A549 (cell line): Measurements from ENCODE around the gene S100A9. TPM values are rescaled to one million over a fixed set of nuclear protein-coding genes. Genes with fewer than 3 reads are reported as not detected.
"Not testable (repeated sequence)": the region's sequence is repeated elsewhere in the genome, so short reads cannot be mapped to it uniquely, and the experiment has no call there.

Experiments used
- ATAC-seq, 2 experiments: fragments of 200-7000 bp in 1 of 2; fragments of >200 bp in 1 of 2; cut with Nextera tagmentation in 1 of 2; cut with Tn5 transposase in 1 of 2; 3 replicates each; pipeline versions ENCODE4 v1.8.0 to v1.9.1; 2018 to 2020; ENCODE audit warnings: mild to moderate bottlenecking in 1 of 2, moderate library complexity in 1 of 2
- CTCF ChIA-PET: fragments of 300-600 bp; sonication (Branson Sonifier 250); formaldehyde crosslinking; extraction: SDS; loops from one replicate; lab custom pipeline; 2021; ENCODE audit warnings: antibody characterized with exemption, inconsistent platforms; lab: Yijun Ruan, JAX
- POLR2A ChIA-PET: fragments of 350-600 bp; formaldehyde crosslinking; extraction: SDS; loops from one replicate; lab custom pipeline; 2021; ENCODE audit warnings: antibody characterized with exemption, inconsistent platforms; lab: Yijun Ruan, JAX
- DNase-seq, 2 experiments: peaks; one replicate each; pipeline versions ENCODE4 v3.0.0 to v3.0.0-alpha.2; 2011 to 2016; ENCODE audit warnings: low read depth in 1 of 2, low spot score in 1 of 2
- FAIRE-seq: peaks from 2 replicates; lab custom pipeline; 2011; peaks lifted over from hg19 to GRCh38; lab: Jason Lieb, UNC
- H3K27ac ChIP-seq, 2 experiments: fragments of >200 bp; sonication (Bioruptor Twin); formaldehyde crosslinking; 3 replicates each; pipeline ENCODE4 v1.5.1; 2016 to 2017
- H3K4me1 ChIP-seq: fragments of >200 bp; sonication (Bioruptor Twin); formaldehyde crosslinking; 3 replicates; pipeline ENCODE4 v1.6.1; 2016
- H3K4me2 ChIP-seq: fragments of >200 bp; sonication (Bioruptor Twin); formaldehyde crosslinking; 3 replicates; pipeline ENCODE4 v1.6.1; 2016
- H3K4me3 ChIP-seq: fragments of >200 bp; sonication (Bioruptor Twin); formaldehyde crosslinking; 3 replicates; pipeline ENCODE4 v1.5.1; 2016
- H3K9me3 ChIP-seq: fragments of >200 bp; sonication (Bioruptor Twin); formaldehyde crosslinking; 3 replicates; pipeline ENCODE4 v1.6.1; 2016
- BCL3 ChIP-seq: fragments of >200 bp; sonication (Bioruptor Twin); formaldehyde crosslinking; IDR thresholded peaks from 3 replicates; pipeline ENCODE4 v1.6.1; 2016
- CHD4 ChIP-seq: fragments of 200-600 bp; sonication (generic); IDR thresholded peaks from 2 replicates; pipeline ENCODE4 v1.6.1; 2016; ENCODE audit warnings: antibody characterized with exemption, mild to moderate bottlenecking, borderline replicate concordance
- EHF ChIP-seq: fragments of 250-450 bp; sonication (Bioruptor Pico); IDR thresholded peaks from 2 replicates; pipeline ENCODE4 v1.5.0; 2020; ENCODE audit warnings: mild to moderate bottlenecking
- GATA3 ChIP-seq: IDR thresholded peaks from 2 replicates; pipeline ENCODE4 v1.6.1; 2012; ENCODE audit warnings: borderline replicate concordance
- HMGXB4 ChIP-seq: fragments of 250-450 bp; sonication (Bioruptor Pico); IDR thresholded peaks from 2 replicates; pipeline ENCODE4 v1.5.0; 2021; ENCODE audit warnings: mild to moderate bottlenecking, moderate library complexity, borderline replicate concordance
- MAX ChIP-seq: IDR thresholded peaks from 2 replicates; pipeline ENCODE4 v1.6.1; 2012
- PHF8 ChIP-seq: fragments of 200-600 bp; sonication (generic); IDR thresholded peaks from 2 replicates; pipeline ENCODE4 v1.6.1; 2016; ENCODE audit warnings: low read depth, mild to moderate bottlenecking, antibody characterized with exemption, moderate library complexity, borderline replicate concordance
- RAD21 ChIP-seq, 2 experiments: fragments of >200 bp in 1 of 2; sonication (Bioruptor Twin) in 1 of 2; formaldehyde crosslinking in 1 of 2; IDR thresholded peaks in 1 of 2; conservative IDR thresholded peaks in 1 of 2; 2 replicates in 1 of 2; 3 replicates in 1 of 2; pipeline ENCODE4 v1.6.1; 2012 to 2018; ENCODE audit warnings: inconsistent platforms in 1 of 2
- RNF2 ChIP-seq: fragments of 200-600 bp; sonication (generic); IDR thresholded peaks from 2 replicates; pipeline ENCODE4 v1.6.1; 2016; ENCODE audit warnings: low read depth, mild to moderate bottlenecking, antibody characterized with exemption, moderate library complexity, borderline replicate concordance
- WGBS: methylation state at CpG from one replicate; pipeline ENCODE4 v1.1.6; 2017; ENCODE audit errors: missing lambda C conversion rate; 5-methylcytosine and 5-hydroxymethylcytosine counted together
- polyA plus RNA-seq, 4 experiments: library from polyadenylated mRNA; depleted of rRNA in 3 of 4; stranded (reverse); fragments of >200 nt; fragmentation: RNase III in 1 of 4; extraction: RNeasy Plus Mini Kit Qiagen cat#74134 plus additional on column Dnase treatment in 1 of 4; gene quantifications; 2 replicates in 3 of 4; 3 replicates in 1 of 4; pipeline ENCODE4 v1.2.3, GENCODE V29; 2011 to 2017
- small RNA-seq, 6 experiments: library from RNA; depleted of rRNA; stranded (forward); fragments of <200 nt; gene quantifications; one replicate each; pipeline ENCODE3, GENCODE V24; 2012

S100A9 gene
- polyA plus RNA-seq, 2 of the 4 experiments (the other 2 are of a cell fraction), result 0.90 to 3.1 TPM

GRCh38 chr1:153404768-153405167 is 47.1 kb downstream of the S100A9 start (continued):
- TF ChIP-seq RAD21 (conservative IDR thresholded peaks at IDR 0.05 in 1 of 2, IDR thresholded peaks at IDR 0.05 in 1 of 2), result peak in 1 of 2 experiments; percentile 27; a peak in 2 of 5 replicates
- TF ChIP-seq HMGXB4 (CRISPR knock-in tag), result no peak
- TF ChIP-seq GATA3, result no peak
- TF ChIP-seq MAX, result peak; percentile 97
- no peak for TF ChIP-seq EHF (CRISPR knock-in tag)
- TF ChIP-seq BCL3, result no peak
- TF ChIP-seq PHF8, result no peak
- no peak for TF ChIP-seq CHD4
- no peak for TF ChIP-seq RNF2

GRCh38 chr1:153405825-153406599 is 48.4 kb downstream of the S100A9 start:
- H3K4me1 ChIP-seq, POLR2A ChIA-PET, FAIRE-seq, ATAC-seq, H3K4me2 ChIP-seq, H3K27ac ChIP-seq, H3K9me3 ChIP-seq, DNase-seq, H3K4me3 ChIP-seq: not testable (repeated sequence)
- CTCF ChIA-PET, result interaction anchor here (2.0 to 3.4 kb wide), 2 partner anchors 10 to 89 kb away, joined by 5 to 17 read pairs; no protein-coding TSS in a partner anchor
- WGBS, result 2% methylated on average over 6 of the region's 6 CpGs

- ATAC-seq, H3K4me1 ChIP-seq, FAIRE-seq, H3K27ac ChIP-seq, H3K9me3 ChIP-seq, DNase-seq, POLR2A ChIA-PET, H3K4me3 ChIP-seq, H3K4me2 ChIP-seq: not testable (repeated sequence)
- CTCF ChIA-PET, result interaction anchor here (0.6 to 3.4 kb wide), 4 partner anchors 55 to 1358 kb away, joined by 3 to 17 read pairs (median 8); no protein-coding TSS in a partner anchor
- WGBS, result 3% methylated on average over 10 of the region's 11 CpGs
Measured at GRCh38 chr1:153407274-153407673, 49.6 kb downstream of the S100A9 start.

Small RNA genes within 50 kb of the gene (small RNA-seq; reads per million reads assigned to genes)
- gene RNU6-160P (0 reads per million in 6 experiments), gene S100A15A (0 reads per million in 6 experiments)

Other genes starting within 250 kb of the S100A9 start
- gene SPRR2F, start 244.3 kb upstream of the S100A9 start, polyA plus RNA-seq (2011; rRNA removed), result not detected in 2 replicates
- gene SPRR2F, start 244.3 kb upstream of the S100A9 start, polyA plus RNA-seq (2017; fragmentation: RNase III; extraction: RNeasy Plus Mini Kit Qiagen cat#74134 plus additional on column Dnase treatment), result not detected in 3 replicates
- not detected in 2 replicates for gene SPRR2G, start 207.0 kb upstream of the S100A9 start, polyA plus RNA-seq (2011; rRNA removed)
- not detected in 3 replicates for gene SPRR2G, start 207.0 kb upstream of the S100A9 start, polyA plus RNA-seq (2017; fragmentation: RNase III; extraction: RNeasy Plus Mini Kit Qiagen cat#74134 plus additional on column Dnase treatment)
- not detected in 2 replicates for gene LELP1, start 154.4 kb upstream of the S100A9 start, polyA plus RNA-seq (2011; rRNA removed)
- not detected in 3 replicates for gene LELP1, start 154.4 kb upstream of the S100A9 start, polyA plus RNA-seq (2017; fragmentation: RNase III; extraction: RNeasy Plus Mini Kit Qiagen cat#74134 plus additional on column Dnase treatment)
- gene PRR9, start 140.3 kb upstream of the S100A9 start, polyA plus RNA-seq (2011; rRNA removed), result not detected in 2 replicates
- gene PRR9, start 140.3 kb upstream of the S100A9 start, polyA plus RNA-seq (2017; fragmentation: RNase III; extraction: RNeasy Plus Mini Kit Qiagen cat#74134 plus additional on column Dnase treatment), result not detected in 3 replicates
- not detected in 2 replicates for gene LORICRIN, start 98.2 kb upstream of the S100A9 start, polyA plus RNA-seq (2011; rRNA removed)
- gene LORICRIN, start 98.2 kb upstream of the S100A9 start, polyA plus RNA-seq (2017; fragmentation: RNase III; extraction: RNeasy Plus Mini Kit Qiagen cat#74134 plus additional on column Dnase treatment), result not detected in 3 replicates
- gene PGLYRP3, start 44.9 kb upstream of the S100A9 start, polyA plus RNA-seq (2011; rRNA removed), result not detected in 2 replicates
- gene PGLYRP3, start 44.9 kb upstream of the S100A9 start, polyA plus RNA-seq (2017; fragmentation: RNase III; extraction: RNeasy Plus Mini Kit Qiagen cat#74134 plus additional on column Dnase treatment), result not detected in 3 replicates
- gene PGLYRP4, start 9.0 kb upstream of the S100A9 start, polyA plus RNA-seq (2011; rRNA removed), result not detected in 2 replicates
- not detected in 3 replicates for gene PGLYRP4, start 9.0 kb upstream of the S100A9 start, polyA plus RNA-seq (2017; fragmentation: RNase III; extraction: RNeasy Plus Mini Kit Qiagen cat#74134 plus additional on column Dnase treatment)
- not detected in 2 replicates for gene S100A12, start 17.8 kb downstream of the S100A9 start, polyA plus RNA-seq (2011; rRNA removed)
- not detected in 3 replicates for gene S100A12, start 17.8 kb downstream of the S100A9 start, polyA plus RNA-seq (2017; fragmentation: RNase III; extraction: RNeasy Plus Mini Kit Qiagen cat#74134 plus additional on column Dnase treatment)
- gene S100A8, start 33.2 kb downstream of the S100A9 start, polyA plus RNA-seq (2011; rRNA removed), result not detected in 2 replicates
- not detected in 3 replicates for gene S100A8, start 33.2 kb downstream of the S100A9 start, polyA plus RNA-seq (2017; fragmentation: RNase III; extraction: RNeasy Plus Mini Kit Qiagen cat#74134 plus additional on column Dnase treatment)
- gene S100A7A, start 58.7 kb downstream of the S100A9 start, polyA plus RNA-seq (2011; rRNA removed), result not detected in 2 replicates
- not detected in 3 replicates for gene S100A7A, start 58.7 kb downstream of the S100A9 start, polyA plus RNA-seq (2017; fragmentation: RNase III; extraction: RNeasy Plus Mini Kit Qiagen cat#74134 plus additional on column Dnase treatment)
- not detected in 2 replicates for gene S100A7, start 102.8 kb downstream of the S100A9 start, polyA plus RNA-seq (2011; rRNA removed)
- gene S100A7, start 102.8 kb downstream of the S100A9 start, polyA plus RNA-seq (2017; fragmentation: RNase III; extraction: RNeasy Plus Mini Kit Qiagen cat#74134 plus additional on column Dnase treatment), result not detected in 3 replicates
- 898 and 1,226 TPM in 2 replicates for gene S100A6, start 178.1 kb downstream of the S100A9 start, polyA plus RNA-seq (2011; rRNA removed)
- 2,810 to 4,567 TPM (median 3,552 TPM) in 3 replicates for gene S100A6, start 178.1 kb downstream of the S100A9 start, polyA plus RNA-seq (2017; fragmentation: RNase III; extraction: RNeasy Plus Mini Kit Qiagen cat#74134 plus additional on column Dnase treatment)
- 0.48 and 0.68 TPM in 2 replicates for gene S100A5, start 183.1 kb downstream of the S100A9 start, polyA plus RNA-seq (2011; rRNA removed)
- gene S100A5, start 183.1 kb downstream of the S100A9 start, polyA plus RNA-seq (2017; fragmentation: RNase III; extraction: RNeasy Plus Mini Kit Qiagen cat#74134 plus additional on column Dnase treatment), result 0.17 to 0.57 TPM (median 0.45 TPM) in 3 replicates
- 590 and 814 TPM in 2 replicates for gene S100A4, start 188.0 kb downstream of the S100A9 start, polyA plus RNA-seq (2011; rRNA removed)
- gene S100A4, start 188.0 kb downstream of the S100A9 start, polyA plus RNA-seq (2017; fragmentation: RNase III; extraction: RNeasy Plus Mini Kit Qiagen cat#74134 plus additional on column Dnase treatment), result 2,180 to 3,189 TPM (median 2,584 TPM) in 3 replicates
- gene S100A3, start 191.4 kb downstream of the S100A9 start, polyA plus RNA-seq (2011; rRNA removed), result 25.0 and 25.4 TPM in 2 replicates
- 71.1 to 88.9 TPM (median 74.0 TPM) in 3 replicates for gene S100A3, start 191.4 kb downstream of the S100A9 start, polyA plus RNA-seq (2017; fragmentation: RNase III; extraction: RNeasy Plus Mini Kit Qiagen cat#74134 plus additional on column Dnase treatment)
- 5.1 and 6.0 TPM in 2 replicates for gene S100A2, start 208.0 kb downstream of the S100A9 start, polyA plus RNA-seq (2011; rRNA removed)
- 13.4 to 19.5 TPM (median 15.9 TPM) in 3 replicates for gene S100A2, start 208.0 kb downstream of the S100A9 start, polyA plus RNA-seq (2017; fragmentation: RNase III; extraction: RNeasy Plus Mini Kit Qiagen cat#74134 plus additional on column Dnase treatment)